ENCODE measurements around the gene STING1. TPM values are rescaled to one million over a fixed set of nuclear protein-coding genes. Genes with fewer than 3 reads are reported as not detected.

Gene STING1
- total and polyA plus RNA-seq, 2 of the 8 experiments (the other 6 are each of a cell fraction or from before 2014, with no cell fraction given), result 0.26 to 0.47 TPM

GRCh38 chr5:139488260-139488659 is 5.7 kb upstream of the STING1 start:
- TF ChIP-seq SP4 (IDR thresholded peaks at IDR 0.05; ENCODE audit: low read length) (no peak), E2F6 (IDR thresholded peaks at IDR 0.05) (no peak), SUZ12 (IDR thresholded peaks at IDR 0.05; ENCODE audit: low read length) (no peak), PHF8 (conservative IDR thresholded peaks at IDR 0.05; ENCODE audit: low read depth, low read length) (no peak), HDAC6 (IDR thresholded peaks at IDR 0.05; ENCODE audit: low read depth, low read length) (no peak), SP2 (IDR thresholded peaks at IDR 0.05; ENCODE audit: low read length) (no peak), RBBP5 (IDR thresholded peaks at IDR 0.05; ENCODE audit: borderline replicate concordance, low read depth, low read length) (no peak), TAF7 (optimal IDR thresholded peaks at IDR 0.05; ENCODE audit: borderline replicate concordance, low read depth, low read length) (no peak), POU5F1 (IDR thresholded peaks at IDR 0.05; ENCODE audit: low read depth, low read length) (no peak), BRCA1 (IDR thresholded peaks at IDR 0.05; ENCODE audit: low read depth, low read length) (no peak), ASH2L (IDR thresholded peaks at IDR 0.05; ENCODE audit: low read length) (no peak), JUN (IDR thresholded peaks at IDR 0.05; ENCODE audit: low read depth, low read length) (no peak)
- Histone ChIP-seq H2BK120ac (replicated peaks; ENCODE audit: low read depth, low read length) (no peak overlapping the region), H4K20me1 (replicated peaks in 1 of 2; ENCODE audit: control insufficient read depth in 1 of 2, insufficient read depth in 2 of 2, low read length in 2 of 2) (no peaks in the 10 kb centered on the region), H3K4me2 (ENCODE audit: insufficient read depth in 1 of 2, low read depth in 2 of 2, low read length in 2 of 2) (no peak overlapping the region), H2AFZ (ENCODE audit: low read length) (no peak overlapping the region; the same call in 1 of the 2 replicates), H3K79me1 (ENCODE audit: low read depth, low read length) (no peaks in the 10 kb centered on the region), H3K23ac (ENCODE audit: insufficient read length) (no peak overlapping the region), H3K9ac (replicated peaks in 1 of 4; ENCODE audit: extremely low read depth in 1 of 4, low read depth in 3 of 4, low read length in 3 of 4) (no peak overlapping the region), H3K27me3 (replicated peaks in 1 of 4; ENCODE audit: control insufficient read depth in 3 of 4, extremely low read depth in 1 of 4, insufficient read depth in 3 of 4, low read length in 3 of 4) (no peaks in the 10 kb centered on the region), H3K79me2 (ENCODE audit: control insufficient read depth in 1 of 2, insufficient read depth in 2 of 2, low read length in 2 of 2) (no peaks in the 10 kb centered on the region), H4K8ac (ENCODE audit: extremely low read depth, insufficient read depth, low read length) (no peak overlapping the region), H3K23me2 (ENCODE audit: low read depth, low read length) (no peaks in the 10 kb centered on the region; the same call in 1 of the 2 replicates), H3K4me1 (replicated peaks in 1 of 4; ENCODE audit: control insufficient read depth in 3 of 4, insufficient read depth in 4 of 4, low read length in 3 of 4) (peaks cover 0 to 8% (median 3%) of the 10 kb centered on the region in 4 experiments; a peak in 4 of 7 replicates), H3K9me3 (ENCODE audit: insufficient read depth in 2 of 2, low read depth in 1 of 2, low read length in 1 of 2) (no peaks in the 10 kb centered on the region), H2BK20ac (ENCODE audit: low read length) (no peak overlapping the region), H2BK12ac (ENCODE audit: low read depth, low read length) (no peak overlapping the region), H4K91ac (replicated peaks; ENCODE audit: insufficient read length, low read length) (peak overlapping the region; percentile 59), H3K36me3 (ENCODE audit: control insufficient read depth in 2 of 4, insufficient read depth in 4 of 4, low read length in 3 of 4) (no peaks in the 10 kb centered on the region), H3K27ac (ENCODE audit: low read depth, low read length) (no peak overlapping the region), H2BK15ac (ENCODE audit: low read length) (no peak overlapping the region), H3K18ac (ENCODE audit: extremely low read depth, low read length) (no peak overlapping the region), H3K4me3 (ENCODE audit: extremely low read depth in 1 of 4, insufficient read depth in 2 of 4, low read depth in 3 of 4, low read length in 4 of 4) (no peak overlapping the region), H3K14ac (ENCODE audit: insufficient read length) (no peak overlapping the region), H3K56ac (replicated peaks; ENCODE audit: insufficient read length, low read depth, low read length) (no peak overlapping the region), H2AK5ac (ENCODE audit: low read depth, low read length) (no peak overlapping the region), H2BK5ac (ENCODE audit: low read depth, low read length) (no peak overlapping the region), H3K4ac (replicated peaks; ENCODE audit: insufficient read length, low read depth, low read length) (no peak overlapping the region), H4K5ac (ENCODE audit: insufficient read length, low read depth, low read length) (no peak overlapping the region)
- DNase-seq (ENCODE audit: low read depth in 1 of 2, low spot score in 2 of 2) (no peak), FAIRE-seq (no peak)
- POLR2A ChIA-PET (ENCODE audit: partially characterized antibody), result no interaction called here
- CTCF ChIA-PET (ENCODE audit: partially characterized antibody), result interaction anchor here (1.6 kb wide), 1 partner anchor 146 kb away, joined by 3 read pairs; no protein-coding TSS in a partner anchor
- 84% methylated on average over 3 of the region's 3 CpGs; no CpG with 5 or more reads in 1 of the 2 experiments for WGBS, 2 experiments (ENCODE audit: extremely low coverage in 1 of 2, insufficient coverage in 1 of 2, insufficient read length in 1 of 2, insufficient replicate concordance in 2 of 2, low coverage in 1 of 2, low lambda C conversion rate in 2 of 2, missing lambda C conversion rate in 1 of 2)
